Fibroblast of lung (primary cell): ENCODE measurements around the gene LACC1.

Source experiments
- EZH2 ChIP-seq: IDR thresholded peaks from 2 replicates; pipeline ENCODE4 v1.5.1; 2012; ENCODE audit warnings: low read length, control low read depth, mild to moderate bottlenecking; ENCODE audit errors: missing control alignments
- TF ChIP-seq, protein P1 (sequence below), 2 donors: IDR thresholded peaks in 1 of 2; conservative IDR thresholded peaks in 1 of 2; 1 replicate in 1 of 2; 2 replicates in 1 of 2; pipeline ENCODE4 v1.5.1; 2011 to 2012; ENCODE audit warnings: low read length in 2 of 2, control low read depth in 1 of 2, inconsistent platforms in 1 of 2, low read depth in 1 of 2, mild to moderate bottlenecking in 1 of 2

DNA sequence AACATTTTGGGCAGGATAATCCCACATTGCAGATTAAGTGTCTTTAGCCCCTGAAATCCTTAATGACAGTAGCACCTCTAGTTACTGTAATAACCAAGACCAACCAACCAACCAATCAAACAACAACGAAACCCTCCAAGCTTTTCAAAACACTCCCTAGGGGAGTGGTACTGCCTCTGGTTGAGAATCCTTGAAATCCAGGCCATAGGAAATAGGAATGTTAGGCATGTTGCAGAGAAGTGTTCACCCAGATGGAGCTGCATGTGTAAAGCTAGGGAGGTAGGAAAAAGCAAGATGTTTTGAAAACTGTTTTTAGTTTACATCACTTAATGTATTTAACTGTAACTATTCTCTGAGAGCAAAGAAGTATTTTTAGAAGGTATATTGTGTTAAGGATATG, 4.5 kb downstream of the LACC1 start:
- TF ChIP-seq, protein P1, sequence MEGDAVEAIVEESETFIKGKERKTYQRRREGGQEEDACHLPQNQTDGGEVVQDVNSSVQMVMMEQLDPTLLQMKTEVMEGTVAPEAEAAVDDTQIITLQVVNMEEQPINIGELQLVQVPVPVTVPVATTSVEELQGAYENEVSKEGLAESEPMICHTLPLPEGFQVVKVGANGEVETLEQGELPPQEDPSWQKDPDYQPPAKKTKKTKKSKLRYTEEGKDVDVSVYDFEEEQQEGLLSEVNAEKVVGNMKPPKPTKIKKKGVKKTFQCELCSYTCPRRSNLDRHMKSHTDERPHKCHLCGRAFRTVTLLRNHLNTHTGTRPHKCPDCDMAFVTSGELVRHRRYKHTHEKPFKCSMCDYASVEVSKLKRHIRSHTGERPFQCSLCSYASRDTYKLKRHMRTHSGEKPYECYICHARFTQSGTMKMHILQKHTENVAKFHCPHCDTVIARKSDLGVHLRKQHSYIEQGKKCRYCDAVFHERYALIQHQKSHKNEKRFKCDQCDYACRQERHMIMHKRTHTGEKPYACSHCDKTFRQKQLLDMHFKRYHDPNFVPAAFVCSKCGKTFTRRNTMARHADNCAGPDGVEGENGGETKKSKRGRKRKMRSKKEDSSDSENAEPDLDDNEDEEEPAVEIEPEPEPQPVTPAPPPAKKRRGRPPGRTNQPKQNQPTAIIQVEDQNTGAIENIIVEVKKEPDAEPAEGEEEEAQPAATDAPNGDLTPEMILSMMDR (conservative IDR thresholded peaks at IDR 0.05 in 1 of 2, IDR thresholded peaks at IDR 0.05 in 1 of 2; ENCODE audit: low read depth in 1 of 2, low read length in 2 of 2), result no peak
- TF ChIP-seq EZH2, result no peak
